ENCODE data around the gene GRK5. TPM values are rescaled to one million over a fixed set of nuclear protein-coding genes. Genes with fewer than 3 reads are reported as not detected.
A peak's percentile ranks its signal among the peaks of the same experiment; 100 is the strongest.

Gene GRK5
- total and polyA plus RNA-seq, 8 donors, result 10.9 to 95.9 (median 34.0) TPM

DNA sequence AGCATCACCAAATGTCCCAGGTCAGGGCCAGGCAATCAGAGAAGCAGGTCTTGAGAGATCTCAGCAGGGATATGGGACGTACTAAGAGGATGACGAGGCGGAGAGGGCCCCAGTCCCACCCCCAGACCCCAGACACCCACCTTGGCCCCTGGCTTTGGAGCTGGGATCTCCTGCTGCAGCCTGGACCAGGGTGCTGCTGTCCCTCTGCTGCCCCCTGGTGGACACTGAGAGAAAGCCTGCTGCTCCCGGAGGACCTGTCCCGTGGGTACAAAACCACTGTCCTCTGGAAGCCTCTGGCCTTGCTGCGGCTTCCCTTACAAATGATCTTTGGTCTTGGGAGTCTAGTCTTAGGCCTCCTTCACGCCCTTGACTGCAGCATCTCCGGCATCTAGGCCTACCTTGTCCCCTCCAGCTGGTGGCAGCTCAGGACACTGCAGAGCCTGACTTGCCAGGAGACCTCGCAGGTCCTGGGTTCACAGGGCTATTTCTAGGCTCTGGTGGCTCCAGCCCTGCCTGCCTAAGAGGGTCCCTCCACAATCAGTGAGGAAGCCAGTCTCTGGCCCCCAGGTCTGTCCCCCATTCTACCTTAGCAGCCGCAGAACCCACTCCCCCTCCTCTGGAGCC is 238.1 kb downstream of the GRK5 start:
- intact Hi-C loops (cut with DNase I; ENCODE audit: low total_unique reads), result loop anchor here (10.0 kb wide), 1 partner anchor 241 kb away; the partner anchor contains the start of gene GRK5
- no peak for TF ChIP-seq POLR2AphosphoS5 (IDR thresholded peaks at IDR 0.05)
- TF ChIP-seq, protein P1, sequence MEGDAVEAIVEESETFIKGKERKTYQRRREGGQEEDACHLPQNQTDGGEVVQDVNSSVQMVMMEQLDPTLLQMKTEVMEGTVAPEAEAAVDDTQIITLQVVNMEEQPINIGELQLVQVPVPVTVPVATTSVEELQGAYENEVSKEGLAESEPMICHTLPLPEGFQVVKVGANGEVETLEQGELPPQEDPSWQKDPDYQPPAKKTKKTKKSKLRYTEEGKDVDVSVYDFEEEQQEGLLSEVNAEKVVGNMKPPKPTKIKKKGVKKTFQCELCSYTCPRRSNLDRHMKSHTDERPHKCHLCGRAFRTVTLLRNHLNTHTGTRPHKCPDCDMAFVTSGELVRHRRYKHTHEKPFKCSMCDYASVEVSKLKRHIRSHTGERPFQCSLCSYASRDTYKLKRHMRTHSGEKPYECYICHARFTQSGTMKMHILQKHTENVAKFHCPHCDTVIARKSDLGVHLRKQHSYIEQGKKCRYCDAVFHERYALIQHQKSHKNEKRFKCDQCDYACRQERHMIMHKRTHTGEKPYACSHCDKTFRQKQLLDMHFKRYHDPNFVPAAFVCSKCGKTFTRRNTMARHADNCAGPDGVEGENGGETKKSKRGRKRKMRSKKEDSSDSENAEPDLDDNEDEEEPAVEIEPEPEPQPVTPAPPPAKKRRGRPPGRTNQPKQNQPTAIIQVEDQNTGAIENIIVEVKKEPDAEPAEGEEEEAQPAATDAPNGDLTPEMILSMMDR (IDR thresholded peaks at IDR 0.05), result peak in 5 of 7 experiments; percentile 78 to 98 (median 93)
- TF ChIP-seq EP300 (IDR thresholded peaks at IDR 0.05), result no peak
- TF ChIP-seq POLR2A (IDR thresholded peaks at IDR 0.05), result no peak
- H3K36me3 ChIP-seq, result peaks cover 8 to 79% (median 76%) of the 10 kb centered on the region in 4 donors

GRCh38 chr10:119445935-119446317 is 238.6 kb downstream of the GRK5 start:
- H3K9me3 ChIP-seq, result no peaks in the 10 kb centered on the region
- DNase-seq, result no peak
- peaks cover 0 to 6% (median 1%) of the 10 kb centered on the region in 4 donors for H3K4me1 ChIP-seq
- intact Hi-C loops (cut with DNase I; ENCODE audit: low total_unique reads), result loop anchor here (10.0 kb wide), 1 partner anchor 241 kb away; the partner anchor contains the start of gene GRK5
- peak overlapping the region in 1 of 5 donors; percentile 17 for H3K27ac ChIP-seq
- no peaks in the 10 kb centered on the region for H3K27me3 ChIP-seq
- peaks cover 8 to 78% (median 74%) of the 10 kb centered on the region in 4 donors for H3K36me3 ChIP-seq
- 75 to 83% (median 78%) methylated on average over 5 of the region's 5 CpGs for WGBS, 5 donors
- H3K4me3 ChIP-seq, result no peak overlapping the region
- TF ChIP-seq POLR2AphosphoS5 (IDR thresholded peaks at IDR 0.05), result no peak
- TF ChIP-seq, protein P1 (IDR thresholded peaks at IDR 0.05), result no peak
- no peak for TF ChIP-seq POLR2A (IDR thresholded peaks at IDR 0.05)
- TF ChIP-seq EP300 (IDR thresholded peaks at IDR 0.05), result no peak

More for the DNA sequence above, 238.1 kb downstream of the GRK5 start:
- peaks cover 0 to 6% (median 3%) of the 10 kb centered on the region in 4 donors for H3K4me1 ChIP-seq
- 26 to 32% (median 31%) methylated on average over 9 to 10 of the region's 10 CpGs for WGBS, 5 donors
- H3K27me3 ChIP-seq, result no peaks in the 10 kb centered on the region
- H3K4me3 ChIP-seq, result no peak overlapping the region
- peak; percentile 89 to 94 for DNase-seq
- H3K9me3 ChIP-seq, result no peaks in the 10 kb centered on the region
- peak overlapping the region in 2 of 5 donors; percentile 17 to 29 for H3K27ac ChIP-seq

- H3K36me3 ChIP-seq, result peaks cover 13 to 79% (median 76%) of the 10 kb centered on the region in 4 donors
- WGBS, 5 donors, result 88 to 95% (median 93%) methylated on average over 17 to 21 of the region's 21 CpGs
- intact Hi-C loops (cut with DNase I; ENCODE audit: low total_unique reads), result loop anchor here (10.0 kb wide), 1 partner anchor 242 kb away; the partner anchor contains the start of gene GRK5
Measured at GRCh38 chr10:119446441-119447277, 239.3 kb downstream of the GRK5 start.

More at GRCh38 chr10:119446441-119447277, 239.3 kb downstream of the GRK5 start:
- no peaks in the 10 kb centered on the region for H3K27me3 ChIP-seq
- peaks cover 0 to 6% (median 0%) of the 10 kb centered on the region in 4 donors for H3K4me1 ChIP-seq
- no peak for DNase-seq
- H3K27ac ChIP-seq, result no peak overlapping the region
- TF ChIP-seq, protein P1 (IDR thresholded peaks at IDR 0.05), result no peak
- TF ChIP-seq EP300 (IDR thresholded peaks at IDR 0.05) (no peak), POLR2A (IDR thresholded peaks at IDR 0.05) (no peak), POLR2AphosphoS5 (IDR thresholded peaks at IDR 0.05) (no peak)
- no peak overlapping the region for H3K4me3 ChIP-seq
- no peaks in the 10 kb centered on the region for H3K9me3 ChIP-seq
